ENCODE results near the gene SLC35F3. TPM values are rescaled to one million over a fixed set of nuclear protein-coding genes. Genes with fewer than 3 reads are reported as not detected.

The SLC35F3 gene
- total and polyA plus RNA-seq, 2 experiments from 2014 or later: 1.0 to 3.2 TPM

DNA sequence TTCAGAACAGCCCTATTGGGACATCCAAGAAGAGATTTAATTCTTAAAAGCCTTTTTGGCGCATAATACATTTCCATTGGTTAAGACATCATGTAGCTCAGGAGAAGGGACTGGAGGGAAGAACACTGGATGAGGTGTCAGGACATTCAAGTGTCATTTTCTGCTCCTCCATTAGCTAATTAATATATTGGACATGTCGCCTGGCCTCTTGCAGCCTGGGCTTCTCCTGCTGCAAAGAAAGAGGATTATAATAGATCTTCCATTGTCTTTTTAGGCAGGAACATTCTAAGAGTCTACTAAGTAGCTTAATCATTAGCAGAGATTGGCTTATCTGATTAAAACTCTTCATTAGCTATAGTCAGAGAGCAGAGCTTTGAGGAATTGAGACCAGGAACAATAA, 317.1 kb downstream of the SLC35F3 start:
- H3K9me3 Mint-ChIP-seq: no peaks in the 10 kb centered on the region
- peaks cover 16% of the 10 kb centered on the region for H3K4me1 ChIP-seq (ENCODE audit: insufficient read depth)
- H3K4me1 Mint-ChIP-seq: peaks cover 18% of the 10 kb centered on the region
- no peaks in the 10 kb centered on the region for H3K9me2 ChIP-seq (ENCODE audit: insufficient read depth)
- no peaks in the 10 kb centered on the region for H3K27me3 ChIP-seq (ENCODE audit: insufficient read depth)
- H3F3A ChIP-seq (replicated peaks; ENCODE audit: low read depth): no peaks in the 10 kb centered on the region
- no peak overlapping the region for H3K4me2 ChIP-seq
- no peak overlapping the region for H3K4me3 ChIP-seq
- H3K27me3 Mint-ChIP-seq (ENCODE audit: insufficient read depth, low read depth, poor library complexity): peaks cover 5% of the 10 kb centered on the region
- H2AFZ ChIP-seq: no peak overlapping the region
- H3K27ac ChIP-seq (ENCODE audit: low read depth): no peak overlapping the region
- no peaks in the 10 kb centered on the region for H4K20me1 ChIP-seq (replicated peaks; ENCODE audit: insufficient read depth)
- DNase-seq (ENCODE audit: low spot score) (no peak), ATAC-seq (no peak)
- no peaks in the 10 kb centered on the region for H3K36me3 Mint-ChIP-seq (ENCODE audit: low read depth)
- no peak overlapping the region for H3K27ac Mint-ChIP-seq
- no peak for TF ChIP-seq STAT1 (IDR thresholded peaks at IDR 0.05; ENCODE audit: unreplicated experiment)
- TF ChIP-seq, protein P1, sequence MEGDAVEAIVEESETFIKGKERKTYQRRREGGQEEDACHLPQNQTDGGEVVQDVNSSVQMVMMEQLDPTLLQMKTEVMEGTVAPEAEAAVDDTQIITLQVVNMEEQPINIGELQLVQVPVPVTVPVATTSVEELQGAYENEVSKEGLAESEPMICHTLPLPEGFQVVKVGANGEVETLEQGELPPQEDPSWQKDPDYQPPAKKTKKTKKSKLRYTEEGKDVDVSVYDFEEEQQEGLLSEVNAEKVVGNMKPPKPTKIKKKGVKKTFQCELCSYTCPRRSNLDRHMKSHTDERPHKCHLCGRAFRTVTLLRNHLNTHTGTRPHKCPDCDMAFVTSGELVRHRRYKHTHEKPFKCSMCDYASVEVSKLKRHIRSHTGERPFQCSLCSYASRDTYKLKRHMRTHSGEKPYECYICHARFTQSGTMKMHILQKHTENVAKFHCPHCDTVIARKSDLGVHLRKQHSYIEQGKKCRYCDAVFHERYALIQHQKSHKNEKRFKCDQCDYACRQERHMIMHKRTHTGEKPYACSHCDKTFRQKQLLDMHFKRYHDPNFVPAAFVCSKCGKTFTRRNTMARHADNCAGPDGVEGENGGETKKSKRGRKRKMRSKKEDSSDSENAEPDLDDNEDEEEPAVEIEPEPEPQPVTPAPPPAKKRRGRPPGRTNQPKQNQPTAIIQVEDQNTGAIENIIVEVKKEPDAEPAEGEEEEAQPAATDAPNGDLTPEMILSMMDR (conservative IDR thresholded peaks at IDR 0.05; ENCODE audit: low read depth in 2 of 2): no peak
- no peak for TF ChIP-seq NANOG (IDR thresholded peaks at IDR 0.05; ENCODE audit: borderline replicate concordance)
- TF ChIP-seq, protein P2, sequence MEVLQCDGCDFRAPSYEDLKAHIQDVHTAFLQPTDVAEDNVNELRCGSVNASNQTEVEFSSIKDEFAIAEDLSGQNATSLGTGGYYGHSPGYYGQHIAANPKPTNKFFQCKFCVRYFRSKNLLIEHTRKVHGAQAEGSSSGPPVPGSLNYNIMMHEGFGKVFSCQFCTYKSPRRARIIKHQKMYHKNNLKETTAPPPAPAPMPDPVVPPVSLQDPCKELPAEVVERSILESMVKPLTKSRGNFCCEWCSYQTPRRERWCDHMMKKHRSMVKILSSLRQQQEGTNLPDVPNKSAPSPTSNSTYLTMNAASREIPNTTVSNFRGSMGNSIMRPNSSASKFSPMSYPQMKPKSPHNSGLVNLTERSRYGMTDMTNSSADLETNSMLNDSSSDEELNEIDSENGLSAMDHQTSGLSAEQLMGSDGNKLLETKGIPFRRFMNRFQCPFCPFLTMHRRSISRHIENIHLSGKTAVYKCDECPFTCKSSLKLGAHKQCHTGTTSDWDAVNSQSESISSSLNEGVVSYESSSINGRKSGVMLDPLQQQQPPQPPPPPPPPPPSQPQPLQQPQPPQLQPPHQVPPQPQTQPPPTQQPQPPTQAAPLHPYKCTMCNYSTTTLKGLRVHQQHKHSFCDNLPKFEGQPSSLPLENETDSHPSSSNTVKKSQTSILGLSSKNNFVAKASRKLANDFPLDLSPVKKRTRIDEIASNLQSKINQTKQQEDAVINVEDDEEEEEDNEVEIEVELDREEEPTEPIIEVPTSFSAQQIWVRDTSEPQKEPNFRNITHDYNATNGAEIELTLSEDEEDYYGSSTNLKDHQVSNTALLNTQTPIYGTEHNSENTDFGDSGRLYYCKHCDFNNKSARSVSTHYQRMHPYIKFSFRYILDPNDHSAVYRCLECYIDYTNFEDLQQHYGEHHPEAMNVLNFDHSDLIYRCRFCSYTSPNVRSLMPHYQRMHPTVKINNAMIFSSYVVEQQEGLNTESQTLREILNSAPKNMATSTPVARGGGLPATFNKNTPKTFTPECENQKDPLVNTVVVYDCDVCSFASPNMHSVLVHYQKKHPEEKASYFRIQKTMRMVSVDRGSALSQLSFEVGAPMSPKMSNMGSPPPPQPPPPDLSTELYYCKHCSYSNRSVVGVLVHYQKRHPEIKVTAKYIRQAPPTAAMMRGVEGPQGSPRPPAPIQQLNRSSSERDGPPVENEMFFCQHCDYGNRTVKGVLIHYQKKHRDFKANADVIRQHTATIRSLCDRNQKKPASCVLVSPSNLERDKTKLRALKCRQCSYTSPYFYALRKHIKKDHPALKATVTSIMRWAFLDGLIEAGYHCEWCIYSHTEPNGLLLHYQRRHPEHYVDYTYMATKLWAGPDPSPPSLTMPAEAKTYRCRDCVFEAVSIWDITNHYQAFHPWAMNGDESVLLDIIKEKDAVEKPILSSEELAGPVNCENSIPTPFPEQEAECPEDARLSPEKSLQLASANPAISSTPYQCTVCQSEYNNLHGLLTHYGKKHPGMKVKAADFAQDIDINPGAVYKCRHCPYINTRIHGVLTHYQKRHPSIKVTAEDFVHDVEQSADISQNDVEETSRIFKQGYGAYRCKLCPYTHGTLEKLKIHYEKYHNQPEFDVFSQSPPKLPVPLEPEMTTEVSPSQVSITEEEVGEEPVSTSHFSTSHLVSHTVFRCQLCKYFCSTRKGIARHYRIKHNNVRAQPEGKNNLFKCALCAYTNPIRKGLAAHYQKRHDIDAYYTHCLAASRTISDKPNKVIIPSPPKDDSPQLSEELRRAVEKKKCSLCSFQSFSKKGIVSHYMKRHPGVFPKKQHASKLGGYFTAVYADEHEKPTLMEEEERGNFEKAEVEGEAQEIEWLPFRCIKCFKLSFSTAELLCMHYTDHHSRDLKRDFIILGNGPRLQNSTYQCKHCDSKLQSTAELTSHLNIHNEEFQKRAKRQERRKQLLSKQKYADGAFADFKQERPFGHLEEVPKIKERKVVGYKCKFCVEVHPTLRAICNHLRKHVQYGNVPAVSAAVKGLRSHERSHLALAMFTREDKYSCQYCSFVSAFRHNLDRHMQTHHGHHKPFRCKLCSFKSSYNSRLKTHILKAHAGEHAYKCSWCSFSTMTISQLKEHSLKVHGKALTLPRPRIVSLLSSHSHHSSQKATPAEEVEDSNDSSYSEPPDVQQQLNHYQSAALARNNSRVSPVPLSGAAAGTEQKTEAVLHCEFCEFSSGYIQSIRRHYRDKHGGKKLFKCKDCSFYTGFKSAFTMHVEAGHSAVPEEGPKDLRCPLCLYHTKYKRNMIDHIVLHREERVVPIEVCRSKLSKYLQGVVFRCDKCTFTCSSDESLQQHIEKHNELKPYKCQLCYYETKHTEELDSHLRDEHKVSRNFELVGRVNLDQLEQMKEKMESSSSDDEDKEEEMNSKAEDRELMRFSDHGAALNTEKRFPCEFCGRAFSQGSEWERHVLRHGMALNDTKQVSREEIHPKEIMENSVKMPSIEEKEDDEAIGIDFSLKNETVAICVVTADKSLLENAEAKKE (CRISPR knock-in tag; IDR thresholded peaks at IDR 0.05): no peak
- TF ChIP-seq, protein P3, sequence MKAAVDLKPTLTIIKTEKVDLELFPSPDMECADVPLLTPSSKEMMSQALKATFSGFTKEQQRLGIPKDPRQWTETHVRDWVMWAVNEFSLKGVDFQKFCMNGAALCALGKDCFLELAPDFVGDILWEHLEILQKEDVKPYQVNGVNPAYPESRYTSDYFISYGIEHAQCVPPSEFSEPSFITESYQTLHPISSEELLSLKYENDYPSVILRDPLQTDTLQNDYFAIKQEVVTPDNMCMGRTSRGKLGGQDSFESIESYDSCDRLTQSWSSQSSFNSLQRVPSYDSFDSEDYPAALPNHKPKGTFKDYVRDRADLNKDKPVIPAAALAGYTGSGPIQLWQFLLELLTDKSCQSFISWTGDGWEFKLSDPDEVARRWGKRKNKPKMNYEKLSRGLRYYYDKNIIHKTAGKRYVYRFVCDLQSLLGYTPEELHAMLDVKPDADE (IDR thresholded peaks at IDR 0.05): no peak
- no peak for TF ChIP-seq EZH2phosphoT487 (IDR thresholded peaks at IDR 0.05; ENCODE audit: unreplicated experiment)
- H3K79me2 ChIP-seq (replicated peaks; ENCODE audit: insufficient read depth): no peaks in the 10 kb centered on the region
- H3K4me3 Mint-ChIP-seq: no peak overlapping the region
- no peaks in the 10 kb centered on the region for H3K36me3 ChIP-seq (ENCODE audit: insufficient read depth)
